Diencephalon (tissue), 1 donor: ENCODE data around the gene GPSM1. TPM values are rescaled to one million over a fixed set of nuclear protein-coding genes. Genes with fewer than 3 reads are reported as not detected.

Experiments used
- total RNA-seq: library from RNA; depleted of rRNA; stranded (reverse); fragments of >200 nt; gene quantifications from one replicate; pipeline ENCODE4 v1.2.3, GENCODE V29; 2014

The GPSM1 gene
- total RNA-seq, result 62.5 TPM

GRCh38 chr9:136327304-136327974 is at the start of gene GPSM1:
GPSM1 (plus strand) TSS chr9:136327539; CDS start chr9:136327696, 157 bp downstream.

GRCh38 chr9:136303825-136304416 is 23.4 kb upstream of the GPSM1 start, which contains the start of gene CCDC187:
CCDC187 (minus strand) TSS chr9:136304094; CDS start chr9:136303830, 264 bp downstream.

GRCh38 chr9:136363106-136363948 is 36.0 kb downstream of the GPSM1 start, which contains the start of gene DNLZ:
DNLZ (minus strand) TSS chr9:136363744; CDS start chr9:136363714, 30 bp downstream.

GRCh38 chr9:136373300-136374182 is 46.2 kb downstream of the GPSM1 start, which contains the start of gene CARD9:
CARD9 (minus strand) TSS chr9:136373669; CDS start chr9:136372078, 1,591 bp downstream.

GRCh38 chr9:136400038-136400834 is 72.9 kb downstream of the GPSM1 start, which contains the start of gene SNAPC4:
SNAPC4 (minus strand) TSS chr9:136400170; CDS start chr9:136398428, 1,742 bp downstream.

Other genes starting within 250 kb of the GPSM1 start
- gene NACC2, start 232.2 kb upstream of the GPSM1 start, total RNA-seq, result 18.0 TPM
- 18.9 TPM for gene TMEM250, start 208.7 kb upstream of the GPSM1 start, total RNA-seq
- not detected for gene LHX3, start 122.4 kb upstream of the GPSM1 start, total RNA-seq
- gene QSOX2, start 81.7 kb upstream of the GPSM1 start, total RNA-seq, result 10.8 TPM
- 0.23 TPM for gene CCDC187, start 23.4 kb upstream of the GPSM1 start, total RNA-seq
- 10.4 TPM for gene DNLZ, start 36.2 kb downstream of the GPSM1 start, total RNA-seq
- gene CARD9, start 46.1 kb downstream of the GPSM1 start, total RNA-seq, result 2.3 TPM
- gene SNAPC4, start 72.6 kb downstream of the GPSM1 start, total RNA-seq, result 7.8 TPM
- gene ENTR1, start 83.1 kb downstream of the GPSM1 start, total RNA-seq, result 17.1 TPM
- 32.5 TPM for gene PMPCA, start 83.1 kb downstream of the GPSM1 start, total RNA-seq
- 12.7 TPM for gene INPP5E, start 112.3 kb downstream of the GPSM1 start, total RNA-seq
- 19.1 TPM for gene SEC16A, start 155.5 kb downstream of the GPSM1 start, total RNA-seq
- gene NOTCH1, start 218.5 kb downstream of the GPSM1 start, total RNA-seq, result 41.3 TPM